ENCODE results near the gene PRMT7. TPM values are rescaled to one million over a fixed set of nuclear protein-coding genes. Genes with fewer than 3 reads are reported as not detected.

PRMT7 gene
- total RNA-seq, 1 experiment from 2014 or later: 33.1 TPM

GRCh38 chr16:68358951-68359350 lies 48.1 kb downstream of the PRMT7 start:
- DNase-seq (ENCODE audit: low read depth, low spot score) (no peak), ATAC-seq (no peak)
- no peaks in the 10 kb centered on the region for H3K4me1 ChIP-seq (ENCODE audit: control insufficient read depth, insufficient read depth, low read length)
- no peaks in the 10 kb centered on the region for H3K9me3 ChIP-seq (ENCODE audit: control insufficient read depth, insufficient read depth, low read depth, low read length)
- no peaks in the 10 kb centered on the region for H3K36me3 ChIP-seq (ENCODE audit: control insufficient read depth, insufficient read depth, low read length)
- in situ Hi-C loops (cut with HindIII; ENCODE audit: low pct_unique_long_range_greater_than_20kb, low sequenced_read_pairs): no loop called here
- ChIA-PET POLR2A (no interaction called here), CTCF (no interaction called here)
- no peaks in the 10 kb centered on the region for H3K27me3 ChIP-seq (ENCODE audit: control insufficient read depth, insufficient read depth, low read length)
- no peak overlapping the region for H3K4me3 ChIP-seq (ENCODE audit: low read depth in 2 of 2, low read length in 2 of 2)
- BruUV-seq (replicated peaks): no TSS peak
- no peak overlapping the region for H3K27ac ChIP-seq (ENCODE audit: low read length)
- intact Hi-C loops (cut with micrococcal nuclease; ENCODE audit: unreplicated experiment): no loop called here
- TF ChIP-seq TCF7L2 (IDR thresholded peaks at IDR 0.05; ENCODE audit: low read depth, low read length) (no peak), REST (IDR thresholded peaks at IDR 0.05; ENCODE audit: insufficient read depth in 1 of 2, low read depth in 2 of 2, low read length in 1 of 2) (no peak), SIN3A (IDR thresholded peaks at IDR 0.05; ENCODE audit: borderline replicate concordance, insufficient read depth, low read depth, low read length) (no peak), CTCF (IDR thresholded peaks at IDR 0.05) (no peak), POLR2AphosphoS5 (IDR thresholded peaks at IDR 0.05; ENCODE audit: low read depth, low read length) (no peak)

- ChIA-PET POLR2A (no interaction called here), CTCF (no interaction called here)
- in situ Hi-C loops (cut with HindIII; ENCODE audit: low pct_unique_long_range_greater_than_20kb, low sequenced_read_pairs) (no loop called here), intact Hi-C loops (cut with micrococcal nuclease; ENCODE audit: unreplicated experiment) (no loop called here)
- Histone ChIP-seq H3K9me3 (ENCODE audit: control insufficient read depth, insufficient read depth, low read depth, low read length) (no peaks in the 10 kb centered on the region), H3K27me3 (ENCODE audit: control insufficient read depth, insufficient read depth, low read length) (no peaks in the 10 kb centered on the region), H3K4me1 (ENCODE audit: control insufficient read depth, insufficient read depth, low read length) (no peaks in the 10 kb centered on the region), H3K4me3 (ENCODE audit: low read depth in 2 of 2, low read length in 2 of 2) (no peak overlapping the region), H3K27ac (ENCODE audit: low read length) (no peak overlapping the region), H3K36me3 (ENCODE audit: control insufficient read depth, insufficient read depth, low read length) (no peaks in the 10 kb centered on the region)
- BruUV-seq (replicated peaks): no TSS peak
- DNase-seq (ENCODE audit: low read depth, low spot score) (no peak), ATAC-seq (0 out of 2 replicates have a peak, but pooled peaks have one; percentile 13)
- TF ChIP-seq CTCF (IDR thresholded peaks at IDR 0.05) (no peak), SIN3A (IDR thresholded peaks at IDR 0.05; ENCODE audit: borderline replicate concordance, insufficient read depth, low read depth, low read length) (no peak), POLR2AphosphoS5 (IDR thresholded peaks at IDR 0.05; ENCODE audit: low read depth, low read length) (no peak), REST (IDR thresholded peaks at IDR 0.05; ENCODE audit: insufficient read depth in 1 of 2, low read depth in 2 of 2, low read length in 1 of 2) (no peak), TCF7L2 (IDR thresholded peaks at IDR 0.05; ENCODE audit: low read depth, low read length) (no peak)
These were observed 48.8 kb downstream of the PRMT7 start for GRCh38 chr16:68359398-68360191.

All from Panc1 (cell line).